Keratinocyte (primary cell): ENCODE data around the gene PVR.

ENCODE experiments used
- CTCF ChIP-seq, 3 experiments: IDR thresholded peaks in 1 of 3; conservative IDR thresholded peaks in 1 of 3; optimal IDR thresholded peaks in 1 of 3; 2 replicates in 2 of 3; 3 replicates in 1 of 3; pipeline versions ENCODE3 to v1.5.1; 2011; ENCODE audit warnings: low read length in 3 of 3, mild to moderate bottlenecking in 3 of 3, moderate library complexity in 2 of 3, control low read depth in 1 of 3, inconsistent platforms in 1 of 3; ENCODE audit not compliant: insufficient read depth in 2 of 3; ENCODE audit errors: extremely low read depth in 1 of 3
- EZH2 ChIP-seq: IDR thresholded peaks from one replicate; pipeline ENCODE4 v1.6.1; 2012; ENCODE audit warnings: inconsistent platforms, mild to moderate bottlenecking, low read length, moderate library complexity

- TF ChIP-seq CTCF (optimal IDR thresholded peaks at IDR 0.05 in 1 of 3, IDR thresholded peaks at IDR 0.05 in 1 of 3, conservative IDR thresholded peaks at IDR 0.05 in 1 of 3; ENCODE audit: extremely low read depth in 1 of 3, insufficient read depth in 2 of 3, low read length in 3 of 3) (peak in 1 of 3 experiments; percentile 17), EZH2 (no peak)
These were observed at the start of gene PVR for GRCh38 chr19:44643605-44644401.
